ENCODE results near the gene ZNF839.

GRCh38 chr14:102320033-102320660, 601 bp downstream of the ZNF839 start:
- TF ChIP-seq, protein P1, sequence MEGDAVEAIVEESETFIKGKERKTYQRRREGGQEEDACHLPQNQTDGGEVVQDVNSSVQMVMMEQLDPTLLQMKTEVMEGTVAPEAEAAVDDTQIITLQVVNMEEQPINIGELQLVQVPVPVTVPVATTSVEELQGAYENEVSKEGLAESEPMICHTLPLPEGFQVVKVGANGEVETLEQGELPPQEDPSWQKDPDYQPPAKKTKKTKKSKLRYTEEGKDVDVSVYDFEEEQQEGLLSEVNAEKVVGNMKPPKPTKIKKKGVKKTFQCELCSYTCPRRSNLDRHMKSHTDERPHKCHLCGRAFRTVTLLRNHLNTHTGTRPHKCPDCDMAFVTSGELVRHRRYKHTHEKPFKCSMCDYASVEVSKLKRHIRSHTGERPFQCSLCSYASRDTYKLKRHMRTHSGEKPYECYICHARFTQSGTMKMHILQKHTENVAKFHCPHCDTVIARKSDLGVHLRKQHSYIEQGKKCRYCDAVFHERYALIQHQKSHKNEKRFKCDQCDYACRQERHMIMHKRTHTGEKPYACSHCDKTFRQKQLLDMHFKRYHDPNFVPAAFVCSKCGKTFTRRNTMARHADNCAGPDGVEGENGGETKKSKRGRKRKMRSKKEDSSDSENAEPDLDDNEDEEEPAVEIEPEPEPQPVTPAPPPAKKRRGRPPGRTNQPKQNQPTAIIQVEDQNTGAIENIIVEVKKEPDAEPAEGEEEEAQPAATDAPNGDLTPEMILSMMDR (conservative IDR thresholded peaks at IDR 0.05; ENCODE audit: low read length): no peak
- no peak for TF ChIP-seq EZH2phosphoT487 (IDR thresholded peaks at IDR 0.05; ENCODE audit: borderline replicate concordance)

Data from Loucy (cell line).